K562 (cell line): ENCODE measurements around the gene ASB7. TPM values are rescaled to one million over a fixed set of nuclear protein-coding genes. Genes with fewer than 3 reads are reported as not detected.
A peak's percentile ranks its signal among the peaks of the same experiment; 100 is the strongest.

ENCODE experiments used
- ATF1 ChIP-seq, 2 experiments: fragments of 450-650 bp in 1 of 2; IDR thresholded peaks; 2 replicates each; pipeline ENCODE4 v1.6.1; 2016; ENCODE audit warnings: missing compliant biosample characterization in 1 of 2, missing genetic modification characterization in 1 of 2
- FOS ChIP-seq: IDR thresholded peaks from 3 replicates; pipeline ENCODE4 v1.6.1; 2011; ENCODE audit not compliant: insufficient read length; ENCODE audit errors: extremely low read depth
- FOXK2 ChIP-seq, 2 experiments: fragments of 450-650 bp; IDR thresholded peaks in 1 of 2; conservative IDR thresholded peaks in 1 of 2; 2 replicates each; pipeline ENCODE4 v1.6.1; 2016; ENCODE audit warnings: low read depth in 2 of 2, mild to moderate bottlenecking in 1 of 2
- HDAC2 ChIP-seq: fragments of 450-650 bp; IDR thresholded peaks from 2 replicates; pipeline ENCODE4 v1.6.1; 2016; ENCODE audit warnings: mild to moderate bottlenecking
- ILF3 ChIP-seq: fragments of 450-650 bp; IDR thresholded peaks from 2 replicates; pipeline ENCODE4 v1.6.1; 2018; ENCODE audit warnings: antibody characterized with exemption, mild to moderate bottlenecking, moderate library complexity, borderline replicate concordance
- JUN ChIP-seq, 2 experiments: sonication (generic) in 1 of 2; formaldehyde crosslinking in 1 of 2; IDR thresholded peaks; 2 replicates each; pipeline versions ENCODE4 v1.6.1 to v1.8.0; 2012 to 2022; ENCODE audit warnings: borderline replicate concordance in 2 of 2, mild to moderate bottlenecking in 2 of 2, improper control_type of control experiment in 1 of 2, low read depth in 1 of 2, low read length in 1 of 2, missing genetic modification reagents in 1 of 2
- NR2C1 ChIP-seq, 2 experiments: fragments of 450-650 bp; IDR thresholded peaks; 2 replicates each; pipeline ENCODE4 v1.6.1; 2017; ENCODE audit warnings: mild to moderate bottlenecking in 2 of 2, antibody characterized with exemption in 1 of 2, inconsistent platforms in 1 of 2, missing compliant biosample characterization in 1 of 2, missing genetic modification characterization in 1 of 2
- PHF20 ChIP-seq: fragments of 450-650 bp; IDR thresholded peaks from 2 replicates; pipeline ENCODE4 v1.6.1; 2018; ENCODE audit not compliant: partially characterized antibody
- POLR2B ChIP-seq: fragments of 450-650 bp; IDR thresholded peaks from 2 replicates; pipeline ENCODE4 v1.6.1; 2018; ENCODE audit warnings: low read depth; ENCODE audit not compliant: partially characterized antibody
- POLR2H ChIP-seq: IDR thresholded peaks from 2 replicates; pipeline ENCODE4 v1.6.1; 2016; ENCODE audit warnings: missing genetic modification characterization, low read depth, mild to moderate bottlenecking, control low read depth, missing compliant biosample characterization, moderate library complexity
- XRCC3 ChIP-seq: fragments of 450-650 bp; IDR thresholded peaks from 2 replicates; pipeline ENCODE4 v1.6.1; 2017; ENCODE audit warnings: mild to moderate bottlenecking, moderate library complexity
- ZBTB7A ChIP-seq: IDR thresholded peaks from 2 replicates; pipeline ENCODE4 v1.6.1; 2011; ENCODE audit warnings: low read depth, mild to moderate bottlenecking, low read length, moderate library complexity, borderline replicate concordance; ENCODE audit not compliant: control insufficient read depth
- polyA plus RNA-seq, 8 experiments: library from polyadenylated mRNA; depleted of rRNA in 4 of 8; stranded (reverse) in 5 of 8; unstranded in 3 of 8; fragments of >200 nt; fragmentation: Nextera tagmentation in 2 of 8; fragmentation: Illumina TruSeq in 1 of 8; extraction: Ambion mirVana in 2 of 8; extraction: Trizol in 1 of 8; gene quantifications; 2 replicates each; pipeline versions ENCODE4 v1.2.1 to v1.2.3, GENCODE V29; 2011 to 2014; ENCODE audit warnings: inconsistent platforms in 1 of 8, missing spikeins in 1 of 8
- total RNA-seq, 7 experiments: library from RNA; depleted of rRNA in 6 of 7; stranded (reverse); fragments of >200 nt in 6 of 7; fragmentation: Illumina TruSeq in 2 of 7; extraction: Trizol in 2 of 7; gene quantifications; 2 replicates each; pipeline versions ENCODE4 v1.2.1 to v1.2.3, GENCODE V29; 2011 to 2021; ENCODE audit warnings: low replicate concordance in 1 of 7
- TF ChIP-seq, protein P1 (sequence below): IDR thresholded peaks from 2 replicates; pipeline ENCODE4 v1.6.1; 2016; ENCODE audit warnings: missing genetic modification characterization, missing compliant biosample characterization
- TF ChIP-seq, protein P2 (sequence below): fragments of 250-450 bp; sonication (Bioruptor Pico); IDR thresholded peaks from 2 replicates; pipeline ENCODE4 v1.9.0; 2021; ENCODE audit warnings: mild to moderate bottlenecking, inconsistent platforms
- TF ChIP-seq, protein P3 (sequence below): fragments of 250-450 bp; sonication (Bioruptor Pico); IDR thresholded peaks from 2 replicates; pipeline ENCODE4 v1.6.1; 2021; ENCODE audit warnings: mild to moderate bottlenecking

ASB7 gene
- total and polyA plus RNA-seq, 9 of the 15 experiments (the other 6 are each of a cell fraction or from before 2014, with no cell fraction given): 1.8 to 10.1 (median 6.8) TPM

DNA sequence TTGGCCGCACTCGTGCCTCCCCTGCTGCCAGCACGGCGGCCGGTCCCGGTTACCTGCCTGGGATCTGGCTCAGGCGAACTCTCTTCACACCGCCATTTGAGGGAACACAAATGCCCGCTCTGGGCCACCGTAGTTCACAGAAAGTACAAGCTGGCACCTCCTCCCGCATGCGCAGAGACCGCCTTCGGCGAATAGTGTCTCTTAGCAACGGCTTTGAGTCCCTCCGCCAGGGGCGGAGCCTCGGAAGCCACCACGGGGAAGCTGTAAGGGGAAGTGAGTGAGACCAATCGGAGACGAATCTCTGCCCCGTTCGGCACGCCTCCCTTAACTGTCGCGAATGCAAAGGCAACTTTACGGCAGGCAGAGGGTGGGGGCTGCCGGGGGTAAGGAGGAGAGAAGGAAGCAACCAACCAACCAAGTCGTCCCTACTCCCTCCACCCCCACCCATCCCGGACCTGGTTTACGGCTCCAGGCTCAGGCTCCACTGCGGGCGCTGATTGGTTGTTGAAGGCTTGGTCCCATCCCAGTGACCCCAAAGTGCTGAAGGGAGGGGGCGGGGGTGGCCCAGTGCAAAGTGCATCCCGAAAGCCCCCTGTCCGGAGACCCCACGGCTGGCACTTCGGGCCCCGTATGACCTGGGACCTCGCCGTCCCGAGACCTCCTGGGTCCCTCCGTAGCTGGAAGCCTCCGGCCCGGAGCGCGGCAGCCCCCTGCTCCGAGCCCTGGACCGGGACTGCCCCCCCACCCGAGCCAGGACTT is at the start of gene ASB7, which contains the start of gene LINS1 (continued):
- TF ChIP-seq FOS: peak; percentile 40
- TF ChIP-seq POLR2B: peak; percentile 32
- TF ChIP-seq, protein P1, sequence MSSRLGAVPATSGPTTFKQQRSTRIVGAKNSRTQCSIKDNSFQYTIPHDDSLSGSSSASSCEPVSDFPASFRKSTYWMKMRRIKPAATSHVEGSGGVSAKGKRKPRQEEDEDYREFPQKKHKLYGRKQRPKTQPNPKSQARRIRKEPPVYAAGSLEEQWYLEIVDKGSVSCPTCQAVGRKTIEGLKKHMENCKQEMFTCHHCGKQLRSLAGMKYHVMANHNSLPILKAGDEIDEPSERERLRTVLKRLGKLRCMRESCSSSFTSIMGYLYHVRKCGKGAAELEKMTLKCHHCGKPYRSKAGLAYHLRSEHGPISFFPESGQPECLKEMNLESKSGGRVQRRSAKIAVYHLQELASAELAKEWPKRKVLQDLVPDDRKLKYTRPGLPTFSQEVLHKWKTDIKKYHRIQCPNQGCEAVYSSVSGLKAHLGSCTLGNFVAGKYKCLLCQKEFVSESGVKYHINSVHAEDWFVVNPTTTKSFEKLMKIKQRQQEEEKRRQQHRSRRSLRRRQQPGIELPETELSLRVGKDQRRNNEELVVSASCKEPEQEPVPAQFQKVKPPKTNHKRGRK (tag): no peak
- TF ChIP-seq ILF3: no peak
- no peak for TF ChIP-seq XRCC3
- no peak for TF ChIP-seq ATF1 (CRISPR knock-in tag; IDR thresholded peaks at IDR 0.05)
- TF ChIP-seq ATF1 (tag; IDR thresholded peaks at IDR 0.05): peak; percentile 73
- peak; percentile 58 for TF ChIP-seq PHF20
- peak; percentile 44; the same call in 1 of the 2 replicates for TF ChIP-seq ZBTB7A
- TF ChIP-seq FOXK2 (conservative IDR thresholded peaks at IDR 0.05 in 1 of 2, IDR thresholded peaks at IDR 0.05 in 1 of 2; ENCODE audit: low read depth in 2 of 2): peak in 1 of 2 experiments; percentile 56; a peak in 3 of 4 replicates
- TF ChIP-seq, protein P2, sequence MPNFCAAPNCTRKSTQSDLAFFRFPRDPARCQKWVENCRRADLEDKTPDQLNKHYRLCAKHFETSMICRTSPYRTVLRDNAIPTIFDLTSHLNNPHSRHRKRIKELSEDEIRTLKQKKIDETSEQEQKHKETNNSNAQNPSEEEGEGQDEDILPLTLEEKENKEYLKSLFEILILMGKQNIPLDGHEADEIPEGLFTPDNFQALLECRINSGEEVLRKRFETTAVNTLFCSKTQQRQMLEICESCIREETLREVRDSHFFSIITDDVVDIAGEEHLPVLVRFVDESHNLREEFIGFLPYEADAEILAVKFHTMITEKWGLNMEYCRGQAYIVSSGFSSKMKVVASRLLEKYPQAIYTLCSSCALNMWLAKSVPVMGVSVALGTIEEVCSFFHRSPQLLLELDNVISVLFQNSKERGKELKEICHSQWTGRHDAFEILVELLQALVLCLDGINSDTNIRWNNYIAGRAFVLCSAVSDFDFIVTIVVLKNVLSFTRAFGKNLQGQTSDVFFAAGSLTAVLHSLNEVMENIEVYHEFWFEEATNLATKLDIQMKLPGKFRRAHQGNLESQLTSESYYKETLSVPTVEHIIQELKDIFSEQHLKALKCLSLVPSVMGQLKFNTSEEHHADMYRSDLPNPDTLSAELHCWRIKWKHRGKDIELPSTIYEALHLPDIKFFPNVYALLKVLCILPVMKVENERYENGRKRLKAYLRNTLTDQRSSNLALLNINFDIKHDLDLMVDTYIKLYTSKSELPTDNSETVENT (CRISPR knock-in tag): peak; percentile 27; the same call in 1 of the 2 replicates
- peak; percentile 87 for TF ChIP-seq NR2C1 (IDR thresholded peaks at IDR 0.05)
- peak; percentile 91 for TF ChIP-seq NR2C1 (tag; IDR thresholded peaks at IDR 0.05)
- peak; percentile 44; the same call in 1 of the 2 replicates for TF ChIP-seq HDAC2
- TF ChIP-seq, protein P3, sequence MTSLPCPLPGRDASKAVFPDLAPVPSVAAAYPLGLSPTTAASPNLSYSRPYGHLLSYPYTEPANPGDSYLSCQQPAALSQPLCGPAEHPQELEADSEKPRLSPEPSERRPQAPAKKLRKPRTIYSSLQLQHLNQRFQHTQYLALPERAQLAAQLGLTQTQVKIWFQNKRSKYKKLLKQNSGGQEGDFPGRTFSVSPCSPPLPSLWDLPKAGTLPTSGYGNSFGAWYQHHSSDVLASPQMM (CRISPR knock-in tag): no peak
- 0 out of 2 replicates have a peak, but pooled peaks have one; percentile 9 for TF ChIP-seq JUN (IDR thresholded peaks at IDR 0.05; ENCODE audit: borderline replicate concordance, low read depth, low read length)
- TF ChIP-seq JUN (CRISPR knock-in tag; IDR thresholded peaks at IDR 0.05; ENCODE audit: borderline replicate concordance): no peak
- no peak for TF ChIP-seq POLR2H (tag)
